ENCODE data around the gene CANT1.

- TF ChIP-seq, protein P1, sequence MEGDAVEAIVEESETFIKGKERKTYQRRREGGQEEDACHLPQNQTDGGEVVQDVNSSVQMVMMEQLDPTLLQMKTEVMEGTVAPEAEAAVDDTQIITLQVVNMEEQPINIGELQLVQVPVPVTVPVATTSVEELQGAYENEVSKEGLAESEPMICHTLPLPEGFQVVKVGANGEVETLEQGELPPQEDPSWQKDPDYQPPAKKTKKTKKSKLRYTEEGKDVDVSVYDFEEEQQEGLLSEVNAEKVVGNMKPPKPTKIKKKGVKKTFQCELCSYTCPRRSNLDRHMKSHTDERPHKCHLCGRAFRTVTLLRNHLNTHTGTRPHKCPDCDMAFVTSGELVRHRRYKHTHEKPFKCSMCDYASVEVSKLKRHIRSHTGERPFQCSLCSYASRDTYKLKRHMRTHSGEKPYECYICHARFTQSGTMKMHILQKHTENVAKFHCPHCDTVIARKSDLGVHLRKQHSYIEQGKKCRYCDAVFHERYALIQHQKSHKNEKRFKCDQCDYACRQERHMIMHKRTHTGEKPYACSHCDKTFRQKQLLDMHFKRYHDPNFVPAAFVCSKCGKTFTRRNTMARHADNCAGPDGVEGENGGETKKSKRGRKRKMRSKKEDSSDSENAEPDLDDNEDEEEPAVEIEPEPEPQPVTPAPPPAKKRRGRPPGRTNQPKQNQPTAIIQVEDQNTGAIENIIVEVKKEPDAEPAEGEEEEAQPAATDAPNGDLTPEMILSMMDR (IDR thresholded peaks at IDR 0.05; ENCODE audit: insufficient read depth, low read depth, low read length), result no peak
- TF ChIP-seq EZH2 (IDR thresholded peaks at IDR 0.05; ENCODE audit: insufficient read depth, low read length), result no peak
These were observed 34.4 kb upstream of the CANT1 start for GRCh38 chr17:79043931-79044320.

All from astrocyte (in vitro differentiated cells and primary cell).